ENCODE measurements around the gene ATP5PO.

GRCh38 chr21:33895356-33895755 lies 20.2 kb downstream of the ATP5PO start:
- TF ChIP-seq CTCF (IDR thresholded peaks at IDR 0.05) = no peak
- TF ChIP-seq POLR2A (IDR thresholded peaks at IDR 0.05) = no peak
